GM19467 (cell line): ENCODE data around the gene ZNF736.
"Not testable (repeated sequence)": the region's sequence is repeated elsewhere in the genome, so short reads cannot be mapped to it uniquely, and the experiment has no call there.

ENCODE experiments used
- ATAC-seq: cut with Tn5 transposase; IDR thresholded peaks from one replicate; pipeline ENCODE4 v1.9.1; 2021; ENCODE audit warnings: mild to moderate bottlenecking, moderate library complexity; ENCODE audit not compliant: unreplicated experiment

Gene ZNF736

DNA sequence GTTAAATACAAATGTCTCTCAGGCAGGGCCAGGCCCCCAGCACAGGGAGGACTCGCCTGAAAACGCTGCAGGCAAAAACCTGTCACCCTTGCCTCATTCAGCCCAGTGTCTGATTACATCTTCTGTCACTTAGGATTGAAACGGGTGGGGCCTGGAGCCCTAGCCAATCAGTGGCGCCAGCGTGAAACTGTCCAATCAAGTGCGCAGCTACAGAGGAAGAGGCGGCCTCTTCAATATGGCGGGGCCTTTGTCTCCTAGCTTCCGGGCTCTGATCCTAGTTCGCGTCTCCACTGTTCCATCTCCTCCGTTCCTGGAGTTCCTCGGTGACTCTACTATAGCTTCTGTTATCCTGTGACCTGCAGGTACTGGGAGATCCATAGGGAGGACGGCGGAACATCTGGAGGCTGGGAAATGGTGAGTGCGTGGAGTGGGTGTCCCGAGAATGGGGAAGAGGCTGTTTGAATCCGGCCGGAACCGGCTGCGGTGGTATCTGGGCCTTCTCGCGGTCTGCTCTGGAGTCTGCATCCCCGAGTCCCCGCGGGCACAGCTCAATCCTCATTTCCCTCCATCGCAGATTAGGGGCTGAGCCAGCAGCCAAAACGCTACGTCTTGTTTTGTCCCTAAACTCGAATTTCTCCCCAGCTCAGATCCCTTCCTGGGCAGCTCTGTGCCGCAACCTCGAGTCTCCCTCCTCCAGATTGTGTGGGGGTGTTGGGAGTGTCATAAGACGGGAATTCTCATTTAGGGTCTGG lies at the start of gene ZNF736:
Gene ZNF736, plus strand, starts transcription at position 222 of the 752 bp plus-strand sequence. Its CDS starts 190 bp downstream, at position 412.
- peak; percentile 100 for ATAC-seq

DNA sequence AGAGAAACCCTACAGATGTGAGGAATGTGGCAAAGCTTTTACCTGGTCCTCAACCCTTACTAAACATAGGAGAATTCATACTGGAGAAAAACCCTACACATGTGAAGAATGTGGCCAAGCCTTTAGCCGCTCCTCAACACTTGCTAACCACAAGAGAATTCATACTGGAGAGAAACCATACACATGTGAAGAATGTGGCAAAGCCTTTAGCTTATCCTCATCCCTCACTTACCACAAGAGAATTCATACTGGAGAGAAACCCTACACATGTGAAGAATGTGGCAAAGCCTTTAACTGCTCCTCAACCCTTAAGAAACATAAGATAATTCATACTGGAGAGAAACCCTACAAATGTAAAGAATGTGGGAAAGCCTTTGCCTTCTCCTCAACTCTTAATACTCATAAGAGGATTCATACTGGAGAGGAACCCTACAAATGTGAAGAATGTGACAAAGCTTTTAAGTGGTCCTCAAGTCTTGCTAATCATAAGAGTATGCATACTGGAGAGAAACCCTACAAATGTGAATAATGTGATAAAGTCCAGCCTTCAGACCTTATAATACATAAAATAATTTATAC lies 47.3 kb upstream of the ZNF736 start:
- no peak for ATAC-seq

DNA sequence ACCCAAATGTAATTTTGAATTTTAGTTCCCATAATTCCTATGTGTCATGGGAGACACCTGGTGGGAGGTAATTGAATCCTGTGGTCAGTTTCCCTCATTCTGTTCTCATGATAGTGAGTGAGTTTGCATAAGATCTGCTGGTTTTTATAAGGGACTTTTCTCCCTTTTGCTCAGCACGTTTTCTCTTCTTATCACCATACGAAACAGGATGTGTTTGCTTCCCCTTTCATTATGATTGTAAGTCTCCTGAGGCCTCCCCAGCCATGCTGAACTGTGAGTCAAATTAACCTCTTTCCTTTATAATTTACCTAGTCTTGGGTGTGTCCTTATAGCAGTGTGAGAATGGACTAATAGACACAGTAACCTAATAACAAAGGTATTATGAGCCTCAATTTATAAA lies 36.1 kb upstream of the ZNF736 start:
- ATAC-seq: no peak

DNA sequence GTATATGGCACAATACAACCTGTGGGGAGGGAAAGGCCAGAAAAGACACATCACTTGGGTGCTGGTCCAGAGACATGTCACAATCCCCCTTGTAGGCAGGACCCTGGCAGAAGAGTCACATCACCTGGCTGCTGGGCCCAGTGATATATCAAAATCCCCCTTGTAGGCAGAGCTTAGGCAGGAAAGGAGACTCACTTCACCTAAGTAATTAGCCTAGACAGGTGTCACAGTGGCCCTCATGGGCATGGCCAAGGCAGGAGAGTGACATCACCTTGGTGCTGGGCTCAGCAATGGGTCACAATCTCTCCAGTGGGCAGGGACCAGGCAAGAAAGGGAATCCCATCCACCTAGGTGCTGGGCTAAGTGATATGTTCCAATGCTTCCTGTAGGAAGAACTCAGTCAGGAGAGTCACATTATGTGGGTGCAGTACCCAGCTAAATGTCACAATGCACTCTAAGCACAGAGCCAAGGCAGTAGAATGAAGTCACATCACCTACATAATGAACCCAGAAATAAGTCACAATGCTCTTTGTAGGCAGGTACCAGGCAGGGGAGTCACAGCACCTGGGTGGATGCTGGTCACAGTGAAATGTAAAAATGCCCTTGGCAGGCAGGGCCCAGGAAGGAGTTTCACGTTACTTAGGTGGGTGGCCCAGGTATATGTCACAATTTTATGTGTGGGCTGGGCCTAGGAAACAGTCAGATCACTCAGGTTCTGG lies 18.9 kb upstream of the ZNF736 start:
- ATAC-seq: no peak

DNA sequence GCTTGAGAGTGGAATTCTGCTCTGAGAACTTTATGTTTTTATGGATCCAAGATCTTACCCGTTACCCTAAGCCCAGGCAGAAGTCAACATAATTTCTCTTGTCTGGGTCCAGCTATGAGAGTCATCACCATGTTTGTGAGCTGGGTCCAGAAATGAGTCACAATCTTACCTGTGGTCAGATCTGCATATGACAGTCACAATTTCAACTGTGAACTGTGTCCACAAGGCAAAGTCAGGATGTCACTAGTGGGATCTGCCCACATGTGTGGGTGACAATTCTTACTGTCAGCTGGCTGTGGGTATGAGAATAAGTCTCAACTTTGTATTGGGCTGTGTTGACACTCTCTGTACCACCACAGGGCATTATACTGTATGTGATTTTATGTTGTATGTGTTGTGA lies 16.3 kb upstream of the ZNF736 start:
- ATAC-seq: not testable (repeated sequence)

DNA sequence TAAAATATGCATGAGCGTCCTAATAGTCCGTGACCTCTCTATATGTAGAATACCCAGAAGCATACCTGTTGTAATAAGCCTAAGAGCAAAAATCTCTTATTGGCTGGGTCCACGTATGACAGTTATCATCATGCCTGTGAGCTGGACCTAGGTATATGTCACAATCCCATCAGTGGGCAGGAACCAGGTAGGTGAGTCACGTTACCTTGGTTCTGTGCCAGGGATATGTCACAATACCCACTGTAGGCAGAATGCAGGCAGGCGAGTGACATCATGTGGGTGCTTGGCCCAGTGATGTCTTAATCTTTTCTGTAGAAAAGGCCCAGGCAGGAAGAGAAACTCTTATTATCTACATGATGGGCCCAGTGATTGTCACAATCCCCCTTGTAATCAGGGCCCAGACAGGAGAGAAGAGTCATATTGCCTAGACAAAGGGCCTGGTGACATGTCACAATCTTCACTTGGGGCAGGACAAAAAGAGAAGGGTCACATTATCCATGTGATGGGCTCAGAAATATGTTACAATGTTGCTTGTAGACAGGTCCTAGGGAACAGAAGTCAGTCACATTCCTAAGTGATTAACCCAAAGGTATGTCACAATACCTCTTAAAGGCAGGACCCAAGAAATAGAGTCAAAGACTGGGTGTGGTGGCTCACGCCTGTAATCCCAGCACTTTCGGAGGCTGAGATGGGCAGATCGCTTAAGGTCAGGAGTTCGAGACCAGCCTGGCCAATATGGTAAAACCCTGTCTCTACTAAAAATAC lies 12.9 kb upstream of the ZNF736 start:
- ATAC-seq: no peak

DNA sequence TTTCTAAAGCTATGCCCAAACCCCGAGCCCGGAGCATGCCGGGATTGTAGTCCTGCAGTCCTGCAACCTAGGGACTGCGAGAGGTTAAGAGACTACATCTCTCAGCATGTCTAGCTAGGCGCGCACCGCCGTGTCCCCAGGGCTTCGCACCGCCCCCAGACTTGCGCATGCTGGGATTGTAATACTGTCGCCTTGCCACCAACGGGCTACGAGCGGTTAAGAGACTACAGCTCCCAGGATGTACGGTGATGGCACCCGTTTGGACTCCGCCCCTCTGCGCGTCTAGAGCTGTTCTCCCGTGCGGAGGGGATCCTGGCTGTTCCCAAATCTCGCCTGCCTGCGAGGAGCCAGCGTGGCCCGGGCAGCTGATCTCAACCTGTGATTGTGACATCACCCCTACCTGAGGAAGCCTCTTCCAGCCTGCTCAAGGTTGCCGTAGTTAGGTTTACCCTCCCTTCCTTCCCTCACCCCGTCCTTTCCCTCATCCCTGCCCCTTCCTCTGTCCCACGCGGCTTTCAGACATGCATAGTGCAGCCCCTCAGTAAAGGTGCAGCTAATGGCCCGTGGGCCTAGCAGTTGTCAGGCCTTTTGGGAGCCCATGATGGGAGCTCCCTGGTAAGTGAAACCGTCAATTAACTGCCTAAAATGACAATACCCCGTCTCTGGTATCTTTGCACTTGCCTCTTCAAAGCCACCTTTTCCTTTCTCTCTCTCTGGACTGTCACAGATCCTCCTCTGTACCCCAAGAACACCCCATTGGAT lies 6.3 kb upstream of the ZNF736 start:
- ATAC-seq: peak; percentile 99

DNA sequence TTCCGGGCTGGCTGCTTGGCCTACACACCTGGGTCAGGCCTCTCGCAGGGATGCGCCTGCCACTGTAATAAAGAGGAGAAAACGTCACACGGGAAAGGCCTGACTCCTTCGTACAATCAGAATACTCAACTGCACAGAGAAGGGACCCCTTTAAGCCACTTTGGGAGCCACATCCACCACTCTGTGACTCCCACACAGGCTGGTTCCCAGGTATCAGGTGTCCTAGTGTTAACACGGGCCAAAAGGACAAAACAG lies 5.8 kb upstream of the ZNF736 start:
- no peak for ATAC-seq

DNA sequence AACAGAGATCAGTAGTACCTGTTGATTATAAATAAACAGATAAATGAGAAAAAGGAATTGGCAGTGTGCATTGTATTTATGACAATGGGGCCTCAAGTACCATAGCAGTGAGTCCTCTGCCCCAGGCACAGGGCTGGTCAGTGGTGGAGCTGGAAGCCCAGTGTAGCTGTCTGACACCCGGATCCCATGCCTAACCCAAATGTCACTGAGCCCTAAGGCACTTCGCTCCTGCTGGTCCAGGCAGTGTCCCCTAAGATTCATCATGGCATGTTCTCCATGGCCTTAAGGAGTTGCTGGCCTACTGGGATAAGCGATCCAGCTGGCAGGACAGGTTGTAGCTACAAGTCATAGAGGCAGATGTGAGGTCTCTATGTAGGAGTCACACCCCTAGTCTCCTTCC lies 3.3 kb upstream of the ZNF736 start:
- no peak for ATAC-seq

DNA sequence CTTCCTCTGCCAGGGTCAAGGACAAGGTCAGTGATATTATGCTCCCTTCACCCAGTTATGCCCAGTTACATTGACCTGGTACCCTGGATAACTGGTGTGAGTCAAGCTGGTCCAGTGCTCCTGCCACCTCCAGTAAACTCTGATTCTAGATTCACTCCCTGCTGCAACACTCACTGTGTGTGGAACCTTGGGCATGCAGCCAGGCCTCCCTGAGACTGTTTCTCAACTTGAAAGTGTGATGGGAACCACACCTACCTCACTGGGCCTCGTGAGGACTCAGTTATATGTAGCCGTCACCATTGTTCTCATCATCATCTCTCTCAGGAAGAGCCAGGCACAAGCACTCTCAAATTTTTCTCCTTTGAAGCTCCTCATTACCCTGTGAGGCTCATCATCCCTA lies 935 bp upstream of the ZNF736 start:
- ATAC-seq: no peak

DNA sequence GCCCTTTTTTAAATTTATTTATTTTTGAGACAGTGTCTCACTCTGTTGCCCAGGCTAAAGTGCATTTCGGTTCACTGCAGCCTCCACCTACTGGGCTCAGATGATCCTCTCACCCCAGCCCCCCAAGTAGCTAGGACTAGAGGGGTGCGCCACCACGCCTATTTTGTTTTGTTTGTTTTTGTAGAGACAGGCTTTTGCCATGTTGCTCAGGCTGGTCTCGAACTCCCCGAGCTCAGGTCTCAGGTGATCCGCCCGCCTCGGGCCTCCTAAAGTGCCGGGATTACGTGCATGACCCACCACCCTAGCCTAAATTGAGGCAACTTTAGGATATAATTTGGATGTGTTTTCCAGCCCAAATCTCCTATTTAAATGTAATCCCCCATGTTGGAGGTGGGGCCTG lies 805 bp downstream of the ZNF736 start:
- no peak for ATAC-seq

DNA sequence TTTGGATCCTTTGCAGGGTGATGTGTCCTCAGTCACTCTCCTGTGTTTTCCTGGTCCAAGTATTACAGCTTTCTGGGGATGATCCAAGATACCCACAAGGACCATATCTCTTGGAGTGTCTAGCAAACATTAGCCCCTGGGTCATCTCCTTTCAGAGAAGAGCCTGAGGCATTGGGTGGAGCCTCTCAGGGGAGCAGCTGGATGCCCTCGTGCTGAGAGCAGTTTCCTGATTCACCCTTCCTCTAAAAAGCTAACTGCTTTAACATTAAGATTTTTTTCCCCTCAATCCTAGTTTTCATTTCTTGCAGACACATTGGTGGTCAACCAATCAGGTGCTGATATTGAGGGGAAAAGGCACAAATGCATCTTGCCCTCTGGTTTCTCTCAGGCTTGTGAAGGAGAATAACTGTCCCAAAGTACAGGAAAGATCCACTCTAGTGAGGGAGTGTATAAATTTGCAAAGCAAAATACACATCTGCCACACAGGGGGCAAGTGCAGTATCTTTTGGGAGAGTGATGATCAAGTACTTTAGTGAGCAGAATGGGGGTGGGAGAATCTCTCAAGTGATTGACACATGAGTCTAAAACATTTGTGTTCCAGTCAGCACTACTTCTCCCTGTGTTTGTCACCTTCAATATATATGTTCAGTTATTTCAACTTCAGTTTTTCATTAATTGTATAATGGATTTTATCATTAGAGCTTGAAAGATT lies 2.4 kb downstream of the ZNF736 start:
- ATAC-seq: not testable (repeated sequence)

DNA sequence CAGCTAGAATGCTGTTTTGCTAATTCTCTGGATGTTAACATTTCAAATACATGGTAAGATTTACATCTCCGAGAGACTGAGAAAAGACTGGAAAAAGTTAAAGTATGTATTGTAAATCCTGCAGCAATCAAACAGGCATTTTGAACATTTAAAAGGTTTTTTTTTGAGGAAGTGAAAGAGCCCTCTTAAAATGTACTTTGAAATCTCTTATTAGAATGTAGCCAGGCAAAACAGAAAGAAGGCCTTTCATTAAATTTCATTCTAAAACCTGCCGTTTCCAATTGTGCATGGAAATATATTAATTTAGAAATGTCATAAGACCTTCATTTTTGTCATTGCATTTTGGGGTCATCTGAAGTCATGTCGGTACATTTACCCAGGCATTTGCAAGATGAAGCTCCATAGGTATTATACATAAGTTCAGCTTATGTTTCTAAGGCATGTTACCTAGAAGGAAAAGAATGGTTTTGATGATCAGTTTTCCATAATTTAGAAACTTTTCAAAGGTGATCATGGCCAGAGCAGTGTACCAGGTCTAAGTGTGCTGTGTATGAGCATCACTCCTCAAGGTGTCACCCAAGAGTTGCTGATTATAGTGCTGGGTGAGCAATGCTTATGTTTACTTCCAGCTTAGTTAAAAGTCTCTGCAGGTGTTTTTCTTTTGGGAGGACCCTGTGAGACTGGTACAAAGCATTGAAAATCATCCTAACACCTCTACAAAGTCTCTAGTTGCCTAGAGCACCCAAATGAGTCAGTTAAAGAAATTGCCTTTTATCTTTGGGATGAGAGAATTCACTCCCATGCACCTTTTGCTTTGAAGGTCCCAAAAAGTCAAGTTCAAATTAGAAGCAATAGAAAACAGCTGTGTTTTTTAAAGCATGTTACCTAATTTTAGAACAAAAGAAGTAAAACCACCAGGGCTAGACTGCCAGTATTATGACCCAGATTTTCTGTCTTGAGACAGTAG lies 7.1 kb downstream of the ZNF736 start:
- ATAC-seq: no peak

DNA sequence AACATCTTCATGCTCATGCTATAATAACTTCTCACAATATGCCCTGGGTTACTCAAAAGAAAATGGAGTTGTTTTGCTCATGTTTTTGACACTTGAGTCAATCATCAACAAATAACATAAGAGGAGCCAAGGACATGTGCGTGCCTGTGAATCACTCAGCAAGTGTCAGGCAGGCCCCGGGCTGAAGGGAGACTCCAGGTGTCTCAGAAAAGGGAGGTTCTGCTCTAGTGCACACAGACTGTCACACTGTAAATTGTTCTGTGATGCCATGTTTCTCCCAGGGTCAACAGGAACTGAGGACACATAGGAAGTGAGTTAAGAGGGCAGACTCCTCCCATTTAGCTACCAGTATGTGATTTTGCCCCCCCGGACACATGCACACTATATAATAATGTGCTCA lies 10.4 kb downstream of the ZNF736 start:
- ATAC-seq: not testable (repeated sequence)

DNA sequence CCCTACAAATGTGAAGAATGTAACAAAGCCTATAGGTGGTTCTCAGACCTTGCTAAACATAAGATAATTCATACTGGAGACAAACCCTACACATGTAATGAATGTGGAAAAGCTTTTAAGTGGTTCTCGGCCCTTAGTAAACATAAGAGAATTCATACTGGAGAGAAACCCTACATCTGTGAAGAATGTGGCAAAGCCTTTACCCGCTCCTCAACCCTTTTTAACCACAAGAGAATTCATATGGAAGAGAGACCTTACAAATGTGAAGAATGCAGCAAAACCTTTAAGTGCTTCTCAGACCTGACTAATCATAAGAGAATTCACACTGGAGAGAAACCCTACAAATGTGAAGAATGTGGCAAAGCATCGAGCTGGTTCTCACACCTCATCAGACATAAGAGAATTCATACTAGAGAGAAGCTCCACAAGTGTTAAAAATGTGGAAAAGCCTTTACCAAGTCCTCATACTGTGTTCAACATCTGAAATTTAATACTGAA lies 35.0 kb downstream of the ZNF736 start:
- ATAC-seq: not testable (repeated sequence)

DNA sequence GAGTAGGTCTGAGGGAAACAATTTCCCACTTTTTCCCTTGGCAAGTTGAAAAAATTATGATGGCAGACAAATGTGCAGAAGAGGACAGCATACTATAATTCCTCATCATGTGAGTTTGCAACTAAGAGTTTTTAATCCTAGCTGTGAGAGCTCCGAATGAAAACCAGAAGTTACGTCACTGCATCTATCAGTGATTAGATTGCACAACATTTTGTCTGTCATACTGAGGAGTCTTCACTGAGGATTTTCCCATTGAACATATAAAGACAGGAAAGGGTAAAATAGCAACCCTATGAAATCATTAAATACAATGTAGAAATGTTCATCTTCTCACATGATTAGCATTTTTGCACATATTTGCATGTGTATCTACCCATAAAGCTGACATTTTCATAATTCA lies 45.8 kb downstream of the ZNF736 start:
- no peak for ATAC-seq

DNA sequence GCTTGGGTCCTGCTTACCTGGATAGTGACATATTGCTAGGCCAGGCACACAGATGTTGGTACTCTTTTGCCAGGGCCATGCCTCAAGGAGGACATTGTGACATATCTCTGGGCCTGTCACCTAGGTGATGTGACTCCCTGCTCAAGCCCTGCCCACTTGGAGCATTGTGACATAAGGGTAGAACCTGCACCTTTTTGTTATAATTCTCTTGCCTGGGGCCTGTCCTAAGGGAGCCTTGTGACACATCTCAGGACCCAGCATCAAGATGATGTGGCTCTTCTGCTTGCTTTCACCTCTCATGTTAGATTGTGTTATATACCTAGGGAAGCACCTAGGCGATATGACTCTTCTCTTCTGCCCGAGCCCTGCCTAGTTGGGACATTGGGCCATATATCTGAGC lies 57.4 kb downstream of the ZNF736 start:
- no peak for ATAC-seq

DNA sequence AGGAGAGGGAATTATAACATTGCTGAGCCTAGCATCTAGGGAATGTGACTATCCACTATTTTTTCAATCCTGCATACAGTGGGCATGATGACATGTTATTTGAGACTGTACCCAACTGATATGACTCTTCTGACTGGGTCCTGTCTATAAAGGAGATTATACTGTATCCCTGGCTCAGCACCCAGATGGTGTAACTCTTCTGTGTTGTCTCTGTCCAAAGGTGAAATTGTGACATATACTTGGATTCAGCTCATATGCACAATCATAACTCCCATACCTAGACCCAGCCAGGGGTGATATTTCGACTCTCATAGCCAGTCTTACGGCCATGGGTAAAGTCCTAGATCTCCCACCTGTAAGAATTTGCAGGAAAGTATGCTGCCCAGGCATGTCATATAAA lies 59.3 kb downstream of the ZNF736 start:
- ATAC-seq: no peak

DNA sequence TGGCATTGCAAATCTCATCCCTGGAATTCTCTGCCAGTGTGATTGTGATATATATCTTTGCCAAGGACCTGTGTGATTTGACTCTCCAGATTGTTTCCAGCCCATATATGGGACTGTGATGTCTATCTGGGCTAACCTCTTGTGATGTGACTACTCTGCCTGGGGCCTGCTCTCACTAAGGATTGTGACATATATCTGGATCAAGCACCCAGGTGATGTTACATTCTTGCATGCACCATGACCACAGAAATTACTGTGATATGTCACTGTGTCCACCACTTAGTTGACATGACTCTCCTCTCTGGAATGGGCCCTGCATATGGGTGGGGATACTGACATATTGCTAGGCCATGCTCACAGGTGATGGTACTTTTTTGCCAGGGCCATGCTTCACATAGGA lies 86.6 kb downstream of the ZNF736 start:
- no peak for ATAC-seq
